Measurements from ENCODE around the gene KCNH2.

- no peak for TF ChIP-seq CTCF (conservative IDR thresholded peaks at IDR 0.05 in 1 of 2, IDR thresholded peaks at IDR 0.05 in 1 of 2; ENCODE audit: extremely low read depth in 1 of 2, insufficient read depth in 1 of 2, low read depth in 1 of 2, low read length in 2 of 2)
- TF ChIP-seq EZH2 (IDR thresholded peaks at IDR 0.05; ENCODE audit: borderline replicate concordance, low read length), result no peak
Observed at GRCh38 chr7:151003572-151003971, 25.5 kb upstream of the KCNH2 start.
